ENCODE measurements around the gene HDAC10. TPM values are rescaled to one million over a fixed set of nuclear protein-coding genes. Genes with fewer than 3 reads are reported as not detected.

Gene HDAC10
- total RNA-seq, 2 donors from 2014 or later: 31.9 to 128 TPM

DNA sequence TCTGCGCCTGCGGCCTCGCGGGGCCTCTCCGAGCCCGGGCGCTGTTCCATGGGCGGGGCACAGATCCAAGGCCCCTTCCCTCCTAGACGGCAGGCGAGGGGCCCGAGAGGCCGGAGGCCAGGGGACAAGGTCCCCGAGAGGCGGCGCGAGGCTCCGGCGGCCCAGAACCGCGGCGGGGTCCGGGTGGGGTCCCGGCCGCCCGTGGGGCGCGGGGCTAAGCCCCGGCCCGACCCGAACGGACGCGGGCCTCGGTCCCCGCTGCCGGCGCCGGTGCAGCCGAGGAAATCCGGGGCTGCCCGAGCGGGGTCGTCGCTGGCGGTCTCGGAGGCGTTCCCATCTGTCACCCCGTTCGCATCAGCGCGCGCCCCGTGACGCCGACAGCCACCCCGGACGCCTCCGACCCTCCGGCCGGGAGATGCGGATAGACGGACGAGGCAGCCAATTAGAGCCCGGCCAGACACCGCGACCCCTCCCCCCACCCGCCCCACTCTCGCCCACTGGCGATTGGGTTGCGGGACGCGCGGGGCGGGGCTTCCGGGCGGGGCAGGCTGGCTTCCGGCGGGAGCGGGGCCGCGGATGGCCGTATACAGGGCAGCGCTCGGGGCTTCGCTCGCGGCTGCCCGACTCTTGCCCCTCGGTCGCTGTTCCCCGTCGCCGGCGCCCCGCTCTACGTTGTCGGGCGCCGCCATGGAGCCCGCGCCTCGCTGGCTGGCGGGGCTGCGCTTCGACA lies 50.4 kb downstream of the HDAC10 start, which contains the start of gene SELENOO:
Gene SELENOO, plus strand, starts transcription at position 551 of the 730 bp plus-strand sequence. Its CDS starts 26 bp downstream, at position 577.
- DNase-seq: peak; percentile 91 to 92 (median 92)
- intact Hi-C loops (cut with DNase I): no loop called here
- H3K27me3 ChIP-seq: no peaks in the 10 kb centered on the region
- H3K36me3 ChIP-seq (replicated peaks in 1 of 2; ENCODE audit: insufficient read depth in 1 of 2, low read depth in 2 of 2): peaks cover 0 to 8% of the 10 kb centered on the region in 2 donors
- no peaks in the 10 kb centered on the region for H3K9me3 ChIP-seq
- H3K4me3 ChIP-seq: peak within 1 kb of the TSS; percentile 65 to 68
- peak within 1 kb of the TSS; percentile 37 to 78 (median 68) for H3K27ac ChIP-seq
- 0% methylated on average over 81 of the region's 105 CpGs; no CpG with 5 or more reads in 1 of the 2 donors for WGBS, 2 donors
- peak; percentile 93 for ATAC-seq
- peaks cover 26% of the 10 kb centered on the region for H3K4me1 ChIP-seq
- TF ChIP-seq, protein P1, sequence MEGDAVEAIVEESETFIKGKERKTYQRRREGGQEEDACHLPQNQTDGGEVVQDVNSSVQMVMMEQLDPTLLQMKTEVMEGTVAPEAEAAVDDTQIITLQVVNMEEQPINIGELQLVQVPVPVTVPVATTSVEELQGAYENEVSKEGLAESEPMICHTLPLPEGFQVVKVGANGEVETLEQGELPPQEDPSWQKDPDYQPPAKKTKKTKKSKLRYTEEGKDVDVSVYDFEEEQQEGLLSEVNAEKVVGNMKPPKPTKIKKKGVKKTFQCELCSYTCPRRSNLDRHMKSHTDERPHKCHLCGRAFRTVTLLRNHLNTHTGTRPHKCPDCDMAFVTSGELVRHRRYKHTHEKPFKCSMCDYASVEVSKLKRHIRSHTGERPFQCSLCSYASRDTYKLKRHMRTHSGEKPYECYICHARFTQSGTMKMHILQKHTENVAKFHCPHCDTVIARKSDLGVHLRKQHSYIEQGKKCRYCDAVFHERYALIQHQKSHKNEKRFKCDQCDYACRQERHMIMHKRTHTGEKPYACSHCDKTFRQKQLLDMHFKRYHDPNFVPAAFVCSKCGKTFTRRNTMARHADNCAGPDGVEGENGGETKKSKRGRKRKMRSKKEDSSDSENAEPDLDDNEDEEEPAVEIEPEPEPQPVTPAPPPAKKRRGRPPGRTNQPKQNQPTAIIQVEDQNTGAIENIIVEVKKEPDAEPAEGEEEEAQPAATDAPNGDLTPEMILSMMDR (IDR thresholded peaks at IDR 0.05): no peak
- peak; percentile 53 to 75 (median 59) for TF ChIP-seq POLR2A (IDR thresholded peaks at IDR 0.05)

DNA sequence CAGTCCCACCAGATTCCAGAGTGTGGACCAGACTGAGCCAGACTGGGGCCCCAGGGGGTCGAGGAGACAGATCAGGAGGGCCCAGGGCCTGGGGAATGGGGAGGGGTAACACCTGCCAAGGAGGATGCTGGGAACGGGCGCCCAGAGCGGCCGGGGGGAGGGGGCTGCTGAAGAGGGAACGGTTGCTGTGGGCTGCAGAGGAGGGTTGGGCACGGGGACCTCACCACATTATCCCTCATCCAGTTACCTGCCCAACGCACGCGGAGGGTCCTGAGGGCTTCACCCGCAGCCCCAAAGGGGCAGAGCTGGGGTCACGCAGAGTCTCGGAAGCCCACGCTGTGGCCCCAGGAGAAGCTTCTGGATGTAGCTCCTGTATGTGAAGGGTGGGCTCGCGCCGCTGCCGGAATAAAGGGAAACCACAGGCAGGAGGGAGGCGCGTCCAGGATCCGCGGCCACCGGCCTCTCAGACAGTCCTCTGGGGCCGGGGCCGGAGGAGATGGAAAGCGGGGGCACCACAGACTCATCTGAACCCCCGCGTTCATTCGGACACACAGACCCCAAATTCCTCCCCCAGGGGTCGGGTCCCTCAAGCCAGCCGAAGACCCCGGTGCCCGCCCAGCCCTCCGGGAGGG lies 51.1 kb downstream of the HDAC10 start:
- peaks cover 26% of the 10 kb centered on the region for H3K4me1 ChIP-seq
- H3K4me3 ChIP-seq: peak overlapping the region in 1 of 2 donors; percentile 45
- peak overlapping the region; percentile 37 to 78 (median 64) for H3K27ac ChIP-seq
- peak in 1 of 4 donors; percentile 25 for DNase-seq
- no peaks in the 10 kb centered on the region for H3K9me3 ChIP-seq
- WGBS, 2 donors: 26 to 40% methylated on average over 2 to 34 of the region's 34 CpGs
- intact Hi-C loops (cut with DNase I): no loop called here
- ATAC-seq: peak; percentile 3
- H3K27me3 ChIP-seq: no peaks in the 10 kb centered on the region
- TF ChIP-seq, protein P1 (IDR thresholded peaks at IDR 0.05): no peak
- peak in 1 of 3 donors; percentile 5 for TF ChIP-seq POLR2A (IDR thresholded peaks at IDR 0.05)
- peaks cover 0 to 8% of the 10 kb centered on the region in 2 donors for H3K36me3 ChIP-seq (replicated peaks in 1 of 2; ENCODE audit: insufficient read depth in 1 of 2, low read depth in 2 of 2)

DNA sequence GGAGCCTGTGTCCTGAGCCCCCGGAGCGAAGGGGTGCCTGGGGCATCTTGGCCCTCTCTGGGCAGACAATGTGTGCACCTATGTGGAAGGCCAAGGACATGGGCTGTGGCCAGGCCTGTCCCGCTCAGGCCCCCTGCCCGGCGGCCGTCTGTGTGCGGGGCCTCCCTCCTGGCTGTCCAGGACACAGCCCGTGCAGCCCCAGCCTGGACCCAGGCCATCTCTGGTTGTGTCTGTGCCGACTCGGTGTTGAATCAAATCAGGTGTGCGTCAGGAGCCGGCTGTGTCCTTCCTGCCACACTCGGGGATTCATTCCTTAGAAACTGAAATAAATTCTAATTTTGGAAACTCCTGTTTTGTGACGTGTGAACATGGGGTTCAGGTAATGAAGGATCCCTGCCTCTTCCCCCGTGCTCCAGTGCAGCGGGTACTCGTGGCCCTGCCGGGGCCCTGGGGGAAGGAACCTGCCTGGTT lies 51.8 kb downstream of the HDAC10 start:
- no peak for ATAC-seq
- intact Hi-C loops (cut with DNase I): no loop called here
- peaks cover 0 to 8% of the 10 kb centered on the region in 2 donors for H3K36me3 ChIP-seq (replicated peaks in 1 of 2; ENCODE audit: insufficient read depth in 1 of 2, low read depth in 2 of 2)

DNA sequence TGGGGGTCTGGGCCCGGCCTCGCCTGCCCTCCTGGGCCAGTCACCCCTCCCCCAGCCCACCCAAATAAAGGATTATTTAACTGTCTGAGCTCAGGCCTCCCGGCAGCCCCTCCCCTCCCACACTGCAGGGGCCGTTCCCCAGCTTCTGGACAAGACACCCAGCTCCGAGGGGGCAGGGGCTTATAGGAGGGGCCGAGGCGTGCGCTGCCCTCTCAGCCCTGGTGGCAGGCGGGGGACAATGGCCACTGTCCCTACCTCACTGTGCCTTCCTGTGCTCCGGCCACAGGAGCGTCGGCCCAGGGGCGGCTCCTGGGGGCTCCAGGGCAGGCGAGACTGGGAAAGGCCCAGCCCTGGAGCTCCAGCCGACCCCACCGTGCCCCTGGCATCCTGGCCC lies 52.4 kb downstream of the HDAC10 start:
- Histone ChIP-seq H3K27ac (no peak overlapping the region), H3K27me3 (no peaks in the 10 kb centered on the region), H3K4me1 (peaks cover 33% of the 10 kb centered on the region), H3K36me3 (replicated peaks in 1 of 2; ENCODE audit: insufficient read depth in 1 of 2, low read depth in 2 of 2) (peaks cover 0 to 8% of the 10 kb centered on the region in 2 donors), H3K9me3 (no peaks in the 10 kb centered on the region), H3K4me3 (no peak overlapping the region)
- intact Hi-C loops (cut with DNase I): no loop called here
- 80 to 81% methylated on average over 5 to 16 of the region's 16 CpGs for WGBS, 2 donors
- no peak for ATAC-seq
- TF ChIP-seq, protein P1 (IDR thresholded peaks at IDR 0.05): no peak
- no peak for DNase-seq

More for the DNA sequence above, 51.8 kb downstream of the HDAC10 start:
- peak in 1 of 4 donors; percentile 53 for DNase-seq
- WGBS, 2 donors: 67 to 69% methylated on average over 2 to 18 of the region's 18 CpGs
- H3K4me3 ChIP-seq: no peak overlapping the region
- no peaks in the 10 kb centered on the region for H3K27me3 ChIP-seq
- no peaks in the 10 kb centered on the region for H3K9me3 ChIP-seq
- H3K27ac ChIP-seq: no peak overlapping the region
- H3K4me1 ChIP-seq: peaks cover 26% of the 10 kb centered on the region
- TF ChIP-seq POLR2A (IDR thresholded peaks at IDR 0.05): no peak
- TF ChIP-seq, protein P1 (IDR thresholded peaks at IDR 0.05): no peak

Data from body of pancreas (tissue), 4 donors.